Adrenal gland (tissue), 12 donors: ENCODE results near the gene RIPK1. TPM values are rescaled to one million over a fixed set of nuclear protein-coding genes. Genes with fewer than 3 reads are reported as not detected.
"Not testable (repeated sequence)": the region's sequence is repeated elsewhere in the genome, so short reads cannot be mapped to it uniquely, and the experiment has no call there.

Experiments used
- DNase-seq, 7 donors: peaks; one replicate each; pipeline ENCODE4 v3.0.0-alpha.2; 2019 to 2020
- H3K27ac ChIP-seq, 5 donors: fragments of 200-600 bp; sonication (generic) in 4 of 5; 1 replicate in 3 of 5; 2 replicates in 2 of 5; pipeline versions ENCODE4 v1.5.1 to v1.8.0; 2016 to 2020; ENCODE audit warnings: mild to moderate bottlenecking in 1 of 5
- H3K27me3 ChIP-seq: fragments of 200-600 bp; 2 replicates; pipeline ENCODE4 v1.8.0; 2021
- H3K36me3 ChIP-seq, 2 donors: fragments of 200-600 bp; replicated peaks in 1 of 2; 1 replicate in 1 of 2; 2 replicates in 1 of 2; pipeline versions ENCODE4 v1.5.1 to v1.8.0; 2018 to 2022
- H3K4me1 ChIP-seq, 2 donors: fragments of 200-600 bp; replicated peaks in 1 of 2; 1 replicate in 1 of 2; 2 replicates in 1 of 2; pipeline versions ENCODE4 v1.5.1 to v1.8.0; 2018 to 2021
- H3K4me3 ChIP-seq, 4 donors: fragments of 200-600 bp; sonication (generic) in 3 of 4; one replicate each; pipeline ENCODE4 v1.5.1; 2016 to 2018
- H3K9me3 ChIP-seq, 3 donors: fragments of 200-600 bp; sonication (generic) in 1 of 3; replicated peaks in 1 of 3; 1 replicate in 2 of 3; 2 replicates in 1 of 3; pipeline versions ENCODE4 v1.5.1 to v1.8.0; 2016 to 2021
- POLR2A ChIP-seq, 2 donors: fragments of 450-650 bp; IDR thresholded peaks; one replicate each; pipeline ENCODE4 v1.6.1; 2017; ENCODE audit warnings: antibody characterized with exemption in 2 of 2, mild to moderate bottlenecking in 2 of 2, moderate library complexity in 1 of 2
- WGBS, 4 donors: extraction: QIAGEN DNeasy Blood & Tissue Kit in 2 of 4; methylation state at CpG; one replicate each; pipeline versions ENCODE4 v1.1.5 to v1.1.7; 2013 to 2017; 5-methylcytosine and 5-hydroxymethylcytosine counted together
- intact Hi-C, 2 donors: fragments of 100-400 bp; cut with DNase I; formaldehyde crosslinking; loops; one replicate each; pipeline versions ENCODE4 v1.14.1 to v1.15.0; 2022 to 2023
- polyA plus RNA-seq, 3 donors: library from polyadenylated mRNA; stranded (reverse); fragments of 200-250 nt in 2 of 3; fragments of 350-450 nt in 1 of 3; fragmentation: Illumina TruSeq in 1 of 3; extraction: RNeasy Lipid Tissue Mini Kit (QIAGEN cat#74804) in 1 of 3; gene quantifications; one replicate each; pipeline ENCODE4 v1.2.3, GENCODE V29; 2013 to 2014
- total RNA-seq, 9 donors: library from RNA; depleted of rRNA in 4 of 9; stranded (reverse); fragments of >200 nt in 4 of 9; fragments of 120-200 nt in 1 of 9; fragmentation: NEBNext Ultra II Directional in 1 of 9; extraction: Animal tissue kit (Norgen Biotek cat#: 25700) in 1 of 9; gene quantifications; one replicate each; pipeline versions ENCODE4 v1.1.0 to v1.2.4, GENCODE V29; 2013 to 2023
- TF ChIP-seq, protein P1 (sequence below), 6 experiments: fragments of 450-650 bp in 4 of 6; fragments of 200-600 bp in 2 of 6; sonication (generic) in 1 of 6; IDR thresholded peaks; 1 replicate in 5 of 6; 2 replicates in 1 of 6; pipeline versions ENCODE4 v1.5.1 to v1.8.0; 2016 to 2021; ENCODE audit warnings: antibody characterized with exemption in 6 of 6, mild to moderate bottlenecking in 2 of 6, moderate library complexity in 1 of 6
- donor health status: healthy with polysubstance abuse.
- donor health status: Bipolar disorder and iron deficiency.
- donor health status: DM: yes; HTN: yes; CAD: no.
- donor health status: DM: no; HTN: no; CAD: no.
- donor health status: DM: no; HTN: no; CAD: no.
- donor health status: DM: yes; HTN: yes; CAD: no.

The RIPK1 gene
- total and polyA plus RNA-seq, 12 donors = 15.7 to 21.7 (median 20.3) TPM

DNA sequence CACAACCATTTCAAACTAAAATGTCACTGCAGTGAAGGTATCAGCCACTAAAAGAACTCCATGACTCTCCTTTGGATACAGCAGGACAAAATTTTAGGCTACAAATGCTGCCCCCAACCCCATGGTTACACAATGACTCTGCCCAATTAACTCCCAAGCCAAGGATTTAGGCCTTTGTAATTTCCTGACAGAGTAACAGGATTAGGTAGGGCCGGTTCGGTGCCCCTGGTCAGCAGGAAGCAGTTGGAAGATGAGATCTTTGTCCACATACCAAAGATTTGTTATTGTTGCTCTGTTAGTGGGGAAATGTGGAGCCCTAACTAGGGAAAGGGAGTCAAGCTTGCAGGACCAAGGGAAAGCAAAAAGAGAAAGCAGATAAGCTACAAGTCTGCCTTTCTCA lies 26.7 kb upstream of the RIPK1 start:
- Histone ChIP-seq H3K27me3 (no peaks in the 10 kb centered on the region), H3K4me3 (no peak overlapping the region), H3K27ac (no peak overlapping the region), H3K9me3 (no peaks in the 10 kb centered on the region), H3K36me3 (no peaks in the 10 kb centered on the region), H3K4me1 (no peaks in the 10 kb centered on the region)
- TF ChIP-seq, protein P1, sequence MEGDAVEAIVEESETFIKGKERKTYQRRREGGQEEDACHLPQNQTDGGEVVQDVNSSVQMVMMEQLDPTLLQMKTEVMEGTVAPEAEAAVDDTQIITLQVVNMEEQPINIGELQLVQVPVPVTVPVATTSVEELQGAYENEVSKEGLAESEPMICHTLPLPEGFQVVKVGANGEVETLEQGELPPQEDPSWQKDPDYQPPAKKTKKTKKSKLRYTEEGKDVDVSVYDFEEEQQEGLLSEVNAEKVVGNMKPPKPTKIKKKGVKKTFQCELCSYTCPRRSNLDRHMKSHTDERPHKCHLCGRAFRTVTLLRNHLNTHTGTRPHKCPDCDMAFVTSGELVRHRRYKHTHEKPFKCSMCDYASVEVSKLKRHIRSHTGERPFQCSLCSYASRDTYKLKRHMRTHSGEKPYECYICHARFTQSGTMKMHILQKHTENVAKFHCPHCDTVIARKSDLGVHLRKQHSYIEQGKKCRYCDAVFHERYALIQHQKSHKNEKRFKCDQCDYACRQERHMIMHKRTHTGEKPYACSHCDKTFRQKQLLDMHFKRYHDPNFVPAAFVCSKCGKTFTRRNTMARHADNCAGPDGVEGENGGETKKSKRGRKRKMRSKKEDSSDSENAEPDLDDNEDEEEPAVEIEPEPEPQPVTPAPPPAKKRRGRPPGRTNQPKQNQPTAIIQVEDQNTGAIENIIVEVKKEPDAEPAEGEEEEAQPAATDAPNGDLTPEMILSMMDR (IDR thresholded peaks at IDR 0.05) = no peak
- no peak for TF ChIP-seq POLR2A (IDR thresholded peaks at IDR 0.05)
- DNase-seq = no peak
- 71 to 80% (median 76%) methylated on average over 2 of the region's 2 CpGs for WGBS, 4 donors
- intact Hi-C loops = no loop called here

DNA sequence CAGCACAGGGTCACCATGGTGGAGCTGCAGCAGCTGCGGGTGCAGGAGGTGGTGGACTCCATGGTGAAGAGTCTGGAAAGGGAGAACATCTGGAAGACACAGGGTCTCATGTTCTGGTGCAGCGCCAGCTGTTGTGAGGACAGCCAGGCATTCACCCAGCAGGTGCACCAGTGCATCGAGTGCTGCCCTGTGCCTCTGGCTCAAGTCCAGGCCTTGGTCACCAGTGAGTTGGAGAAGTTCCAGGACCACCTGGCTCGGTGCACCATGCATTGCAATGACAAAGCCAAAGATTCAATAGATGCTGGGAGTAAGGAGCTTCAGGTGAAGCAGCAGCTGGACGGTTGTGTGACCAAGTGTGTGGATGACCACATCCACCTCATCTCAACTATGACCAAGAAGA lies 22.9 kb upstream of the RIPK1 start:
- TF ChIP-seq, protein P1 (IDR thresholded peaks at IDR 0.05) = no peak
- no peak for TF ChIP-seq POLR2A (IDR thresholded peaks at IDR 0.05)
- no peak for DNase-seq
- no peaks in the 10 kb centered on the region for H3K4me1 ChIP-seq
- H3K4me3 ChIP-seq = no peak overlapping the region
- intact Hi-C loops = no loop called here
- H3K36me3 ChIP-seq = no peaks in the 10 kb centered on the region
- no peaks in the 10 kb centered on the region for H3K27me3 ChIP-seq
- H3K9me3 ChIP-seq = no peaks in the 10 kb centered on the region
- no peak overlapping the region for H3K27ac ChIP-seq
- WGBS, 4 donors = 64 to 80% (median 70%) methylated on average over 4 to 5 of the region's 5 CpGs

DNA sequence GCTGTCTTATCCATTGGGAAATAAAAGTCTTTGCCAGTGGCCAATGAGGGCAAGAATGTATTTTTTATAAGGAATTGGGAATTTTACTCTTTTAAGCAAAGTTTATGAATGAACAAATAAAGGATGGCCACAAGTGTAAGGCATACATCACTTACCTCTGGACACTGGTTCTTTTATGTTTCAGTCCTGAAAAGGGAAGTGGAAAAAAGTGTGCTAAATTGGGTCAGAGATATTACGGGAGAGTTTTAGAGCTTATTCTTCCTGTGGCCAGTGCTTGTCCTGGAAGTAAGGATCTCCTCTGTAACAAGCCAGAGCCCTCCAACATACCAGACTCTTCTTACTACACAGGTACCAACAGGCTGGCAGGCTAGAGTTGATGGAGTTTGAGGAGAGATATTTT lies 22.5 kb upstream of the RIPK1 start:
- intact Hi-C loops = no loop called here
- no peaks in the 10 kb centered on the region for H3K36me3 ChIP-seq
- TF ChIP-seq POLR2A (IDR thresholded peaks at IDR 0.05) = no peak
- TF ChIP-seq, protein P1 (IDR thresholded peaks at IDR 0.05) = no peak
- no peaks in the 10 kb centered on the region for H3K4me1 ChIP-seq
- no peak overlapping the region for H3K27ac ChIP-seq
- no peaks in the 10 kb centered on the region for H3K27me3 ChIP-seq
- no peak for DNase-seq
- WGBS, 4 donors = 54 to 70% (median 55%) methylated on average over 1 of the region's 1 CpG
- no peaks in the 10 kb centered on the region for H3K9me3 ChIP-seq
- H3K4me3 ChIP-seq = no peak overlapping the region

DNA sequence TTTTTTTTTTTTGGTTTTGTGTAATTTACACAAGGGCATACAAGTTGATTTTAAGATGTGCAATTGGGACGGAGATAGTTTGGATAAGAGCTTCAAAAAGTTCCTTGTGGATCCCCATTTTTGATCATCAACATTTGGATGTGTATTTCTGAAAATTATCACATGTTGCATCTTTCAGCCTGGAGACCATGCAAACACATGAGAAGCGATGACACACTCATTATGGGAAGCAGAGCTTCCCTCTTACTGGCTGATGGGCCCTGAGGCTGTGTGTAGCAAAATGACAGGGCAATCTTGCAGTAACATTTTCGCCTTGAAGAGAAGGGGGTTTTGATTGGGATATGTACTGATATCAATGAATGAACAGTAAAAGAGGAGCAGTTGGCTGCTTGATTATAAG lies 22.0 kb upstream of the RIPK1 start:
- WGBS, 4 donors = 79 to 87% (median 85%) methylated on average over 3 of the region's 3 CpGs
- intact Hi-C loops = no loop called here
- no peak overlapping the region for H3K27ac ChIP-seq
- no peak for DNase-seq
- no peak overlapping the region for H3K4me3 ChIP-seq
- TF ChIP-seq POLR2A (IDR thresholded peaks at IDR 0.05) = no peak
- TF ChIP-seq, protein P1 (IDR thresholded peaks at IDR 0.05) = no peak
- H3K9me3 ChIP-seq = no peaks in the 10 kb centered on the region
- no peaks in the 10 kb centered on the region for H3K4me1 ChIP-seq
- H3K27me3 ChIP-seq = no peaks in the 10 kb centered on the region
- no peaks in the 10 kb centered on the region for H3K36me3 ChIP-seq

DNA sequence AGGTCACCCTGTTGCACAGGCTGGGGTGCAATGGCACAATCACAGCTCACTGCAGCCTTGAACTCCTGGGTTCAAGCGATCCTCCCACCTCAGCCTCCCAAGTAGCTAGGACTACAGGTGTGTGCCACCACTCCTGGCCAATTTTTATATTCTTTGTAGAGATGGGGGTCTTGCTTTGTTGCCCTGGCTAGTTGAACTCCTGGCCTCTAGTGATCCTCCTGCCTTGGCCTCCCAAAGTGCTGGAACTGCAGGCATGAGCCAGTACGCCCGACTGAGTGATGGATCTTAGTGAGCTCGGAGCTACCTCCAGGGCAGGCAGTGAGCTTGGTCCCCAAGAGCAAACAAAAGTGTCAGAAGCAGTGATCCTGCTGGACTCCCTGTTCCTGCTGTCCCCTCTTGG lies 20.3 kb upstream of the RIPK1 start:
- intact Hi-C loops, DNase-seq, H3K9me3 ChIP-seq, H3K27me3 ChIP-seq, H3K4me1 ChIP-seq, H3K36me3 ChIP-seq, H3K4me3 ChIP-seq, H3K27ac ChIP-seq: not testable (repeated sequence)
- WGBS, 4 donors = 78 to 97% (median 96%) methylated on average over 4 of the region's 4 CpGs
